T-helper 2 cell (primary cell): ENCODE measurements around the gene U2SURP.
"Not testable (repeated sequence)": the region's sequence is repeated elsewhere in the genome, so short reads cannot be mapped to it uniquely, and the experiment has no call there.

Source experiments
- DNase-seq, 5 experiments: peaks; one replicate each; pipeline versions ENCODE4 v3.0.0 to v3.0.0-alpha.2; 2012 to 2022

U2SURP gene

DNA sequence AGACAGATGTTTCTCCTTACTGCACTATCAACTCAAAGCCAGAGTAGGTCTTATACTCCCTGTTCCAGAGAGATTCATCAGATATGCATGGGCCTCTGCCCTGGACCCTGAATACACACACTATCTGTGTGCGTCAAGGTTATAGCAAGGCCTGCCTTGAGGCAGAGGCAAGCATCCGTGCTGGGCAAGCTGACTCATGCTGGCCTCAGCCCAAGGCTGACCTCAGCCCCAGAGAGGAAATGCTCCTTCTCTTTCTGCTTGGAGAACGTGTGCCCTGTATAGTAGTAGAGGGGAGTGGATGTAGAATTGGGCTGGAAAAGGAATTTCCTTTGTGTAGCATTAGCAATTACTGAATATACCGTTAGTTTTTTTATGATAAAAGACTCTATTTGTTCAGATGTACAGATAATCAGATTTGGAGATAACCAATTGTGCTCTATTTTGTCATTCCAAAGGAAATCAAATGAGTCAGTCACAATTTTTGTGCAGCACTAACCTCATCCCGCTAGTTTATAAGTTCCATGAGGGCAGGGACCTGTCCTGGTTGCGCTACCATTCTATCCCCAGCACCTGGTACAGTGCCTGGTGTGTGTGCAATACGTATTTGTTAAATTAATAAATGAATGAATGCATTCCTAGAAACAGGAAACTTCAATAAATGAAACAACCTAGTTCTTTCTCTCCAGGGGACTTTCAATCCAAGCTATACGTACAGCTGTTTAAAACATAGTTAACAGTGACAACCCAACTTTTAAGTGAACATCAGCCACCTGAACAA lies 24.6 kb upstream of the U2SURP start:
- DNase-seq = no peak

DNA sequence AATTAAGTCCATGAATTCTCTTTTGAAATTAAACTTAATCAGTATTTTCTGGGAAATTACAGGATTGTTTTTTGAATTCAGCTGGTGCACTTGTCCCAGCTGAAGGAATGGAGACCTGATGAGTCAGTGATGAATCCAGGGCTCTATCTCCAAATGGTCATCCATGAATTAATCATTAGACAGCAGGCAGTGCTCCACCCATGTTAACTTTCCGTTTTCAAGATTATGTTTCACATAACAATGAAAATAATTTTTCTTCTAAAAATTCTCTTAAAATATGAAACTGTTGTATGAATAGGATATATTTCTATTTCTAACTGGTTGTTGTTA lies 24.0 kb upstream of the U2SURP start:
- no peak for DNase-seq

DNA sequence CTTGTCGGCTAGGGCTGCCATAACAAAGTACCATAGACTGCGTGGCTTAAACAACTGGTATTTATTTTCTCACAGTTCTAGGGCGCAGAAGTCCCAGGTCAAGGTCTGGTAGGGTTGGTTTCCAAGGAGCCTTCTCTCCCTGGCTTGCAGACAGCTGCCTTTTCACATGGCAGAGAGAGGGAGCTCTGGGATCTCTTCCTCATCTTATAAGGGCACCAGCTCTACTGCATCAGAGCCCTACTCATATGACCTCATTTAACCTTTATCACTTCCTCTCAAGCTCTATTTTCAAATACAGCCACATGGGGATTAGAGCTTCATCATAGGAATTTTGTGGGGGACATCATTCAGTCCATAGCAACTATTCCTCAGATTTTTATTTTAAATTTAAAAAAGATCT lies 20.3 kb upstream of the U2SURP start:
- no peak for DNase-seq

DNA sequence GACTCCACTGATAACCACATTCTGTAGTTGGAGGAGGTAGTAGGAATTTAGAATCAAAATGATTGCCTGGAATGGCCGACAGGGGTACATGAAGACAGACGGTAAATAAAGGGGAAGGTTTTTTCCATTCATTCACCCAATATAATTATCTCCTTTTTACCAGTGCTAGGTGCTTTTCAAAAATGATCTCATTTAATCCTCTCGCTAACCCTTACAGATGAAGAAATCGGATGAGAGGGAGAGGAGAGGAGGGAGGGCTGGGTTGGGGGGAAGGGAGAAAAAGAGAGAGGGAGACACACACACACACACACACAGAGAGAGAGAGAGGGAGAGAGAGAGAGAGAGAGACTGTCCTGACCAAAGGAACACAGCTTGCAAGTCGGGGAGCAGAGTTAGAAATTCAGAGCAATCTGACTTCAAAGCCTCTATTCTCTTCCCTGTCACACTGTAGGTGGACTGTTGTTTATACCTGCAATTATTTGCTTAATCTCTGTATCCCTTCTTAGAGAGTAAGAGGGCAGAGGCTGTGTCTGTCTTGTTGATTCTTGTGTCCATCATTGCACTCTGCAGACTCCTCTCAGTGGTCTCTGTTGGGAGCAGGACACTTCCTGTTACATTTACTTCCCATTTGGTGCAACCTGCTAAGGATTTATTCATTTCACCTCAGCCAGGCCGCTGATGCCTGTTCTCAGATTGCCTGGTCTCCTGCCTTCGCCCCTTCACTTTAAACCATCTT lies 19.2 kb upstream of the U2SURP start:
- no peak for DNase-seq

DNA sequence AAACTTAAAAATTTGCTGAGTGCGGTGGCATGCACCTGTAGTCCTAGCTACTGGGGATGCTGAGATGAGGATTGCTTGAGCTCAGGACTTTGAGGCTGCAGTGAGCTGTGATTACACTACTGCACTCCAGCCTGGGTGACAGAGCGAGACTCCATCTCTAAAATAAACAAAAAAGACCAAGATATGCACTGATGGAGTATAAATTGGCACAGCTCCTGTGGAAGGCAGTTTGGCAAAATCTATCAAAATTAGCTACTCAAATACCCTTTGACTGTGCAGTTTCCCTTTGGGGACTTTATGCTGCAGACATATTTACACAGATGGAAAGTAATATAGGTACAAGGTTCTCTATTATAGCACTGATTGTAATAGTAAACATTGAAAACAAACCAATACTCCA lies 18.1 kb upstream of the U2SURP start:
- DNase-seq = no peak

DNA sequence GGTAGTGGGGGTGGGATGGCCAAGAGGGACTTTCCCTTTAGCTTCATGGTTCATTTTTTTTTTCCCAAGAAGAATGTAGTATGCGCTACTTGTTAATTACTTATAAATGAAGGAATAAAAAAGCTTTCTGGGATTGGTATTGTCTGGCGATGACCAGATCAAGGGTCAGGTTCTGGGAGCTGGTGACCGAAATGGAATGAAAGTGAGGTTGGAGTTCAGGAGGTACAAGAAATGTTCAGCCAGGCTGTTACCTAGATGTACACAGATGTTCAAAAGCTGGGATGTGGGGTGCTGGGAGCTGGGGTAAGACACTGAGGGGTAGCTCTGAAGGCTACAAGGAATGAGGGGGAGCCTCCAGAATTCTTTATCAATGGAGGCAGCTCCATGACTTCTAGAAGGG lies 17.1 kb upstream of the U2SURP start:
- no peak for DNase-seq

DNA sequence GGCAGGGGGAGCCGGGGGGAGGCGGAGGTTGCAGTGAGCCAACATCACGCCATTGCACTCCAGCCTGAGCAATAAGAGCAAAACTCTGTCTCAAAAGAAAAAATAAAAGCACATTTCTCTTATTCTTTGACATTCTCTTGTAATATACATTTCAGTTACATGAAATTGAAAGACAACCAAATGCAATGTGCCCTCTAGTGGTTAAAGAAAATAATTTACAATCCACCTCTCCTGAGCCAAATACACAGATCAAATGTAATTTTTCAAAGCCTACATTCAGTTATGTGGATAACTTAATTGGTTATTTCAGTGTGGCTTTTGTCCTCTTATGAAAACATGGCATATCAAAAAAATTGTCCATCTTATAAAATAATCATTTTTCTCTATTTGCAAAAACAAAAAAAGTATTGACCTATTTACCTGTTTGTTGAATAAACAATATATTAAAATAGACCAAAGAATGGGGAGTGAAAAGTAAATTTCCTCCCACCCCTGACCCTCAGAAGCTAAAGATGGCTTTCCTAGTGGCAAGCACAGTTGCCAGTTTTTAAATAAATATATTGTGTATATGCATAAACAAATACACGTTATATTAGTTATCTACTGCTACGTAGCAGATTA lies 14.2 kb upstream of the U2SURP start:
- peak in 2 of 5 experiments; percentile 10 to 46 for DNase-seq

DNA sequence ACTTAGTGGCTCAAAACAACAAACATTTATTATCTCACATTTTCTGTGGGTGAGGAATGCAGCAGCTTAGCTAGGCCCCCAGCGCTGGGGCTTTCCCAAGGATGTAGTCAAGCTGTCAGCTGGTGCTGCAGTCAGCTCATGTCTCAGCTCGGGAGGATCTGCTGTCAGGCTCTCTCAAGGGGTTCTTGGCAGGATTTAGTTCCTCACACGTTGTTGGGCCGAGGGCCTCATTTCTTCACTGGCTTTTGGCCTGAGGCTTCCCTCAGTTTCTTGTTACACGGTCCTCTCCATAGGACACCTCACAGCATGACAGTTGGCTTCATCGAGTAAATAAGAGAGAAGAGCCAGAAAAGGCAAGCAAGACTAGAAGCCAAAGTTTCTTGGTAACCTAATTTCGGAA lies 13.7 kb upstream of the U2SURP start:
- peak in 1 of 5 experiments; percentile 36 for DNase-seq

DNA sequence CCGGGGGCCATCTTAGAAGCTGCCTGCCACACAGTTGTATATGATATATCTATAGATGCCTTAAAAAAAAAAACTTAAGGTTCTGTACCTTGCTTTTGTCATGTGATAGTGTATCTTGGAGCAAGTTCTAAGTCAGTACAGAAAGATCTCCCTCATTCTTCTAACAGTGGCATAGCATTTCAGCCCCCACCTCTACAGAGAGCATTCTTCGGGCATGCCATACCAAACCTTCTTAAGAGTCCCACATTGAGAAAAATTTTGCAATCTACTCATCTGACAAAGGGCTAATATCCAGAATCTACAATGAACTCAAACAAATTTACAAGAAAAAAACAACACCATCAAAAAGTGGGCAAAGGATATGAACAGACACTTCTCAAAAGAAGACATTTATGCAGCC lies 13.1 kb upstream of the U2SURP start:
- DNase-seq = not testable (repeated sequence)

DNA sequence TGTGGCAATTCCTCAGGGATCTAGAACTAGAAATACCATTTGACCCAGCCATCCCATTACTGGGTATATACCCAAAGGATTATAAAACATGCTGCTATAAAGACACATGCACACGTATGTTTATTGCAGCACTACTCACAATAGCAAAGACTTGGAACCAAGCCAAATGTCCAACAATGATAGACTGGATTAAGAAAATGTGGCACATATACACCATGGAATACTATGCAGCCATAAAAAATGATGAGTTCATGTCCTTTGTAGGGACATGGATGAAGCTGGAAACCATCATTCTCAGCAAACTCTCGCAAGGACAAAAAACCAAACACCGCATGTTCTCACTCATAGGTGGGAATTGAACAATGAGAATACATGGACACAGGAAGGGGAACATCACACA lies 12.5 kb upstream of the U2SURP start:
- not testable (repeated sequence) for DNase-seq

DNA sequence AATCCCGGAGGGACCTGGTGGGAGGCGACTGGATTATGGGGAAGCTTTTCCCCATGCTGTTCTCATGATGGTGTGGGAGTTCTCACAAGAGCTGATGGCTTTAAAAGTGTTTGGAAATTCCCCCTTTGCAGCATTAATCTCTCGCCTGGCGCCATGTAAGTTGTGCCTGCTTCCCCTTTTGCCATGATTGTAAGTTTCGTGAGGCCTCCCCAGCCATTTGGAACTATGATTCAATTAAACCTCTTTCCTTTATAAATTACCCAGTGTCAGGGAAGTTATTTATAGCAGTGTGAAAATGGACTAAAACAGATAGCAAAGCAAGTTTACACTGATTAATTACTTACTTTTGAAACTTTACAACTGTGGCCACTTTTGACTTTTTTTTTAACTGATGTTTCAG lies 10.6 kb upstream of the U2SURP start:
- DNase-seq = no peak

DNA sequence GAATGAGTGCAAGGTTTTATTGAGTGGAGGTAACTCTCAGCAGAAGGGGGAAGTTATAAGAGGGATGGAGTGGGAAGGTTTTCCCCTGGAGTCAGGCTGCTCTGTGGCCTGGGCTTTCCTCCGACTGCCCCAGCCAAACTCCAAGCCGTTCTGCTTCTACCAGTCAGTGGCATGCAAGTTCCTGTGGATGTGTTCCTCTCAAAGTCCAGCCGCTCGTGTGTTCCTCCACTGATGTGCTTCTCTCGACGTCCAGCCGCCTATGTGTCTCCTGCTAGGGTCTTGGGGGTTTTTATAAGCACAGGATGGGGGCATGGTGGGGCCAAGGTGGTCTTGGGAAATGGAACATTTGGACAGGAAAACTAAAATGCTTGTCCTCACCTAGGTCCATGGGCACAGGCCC lies 9.0 kb upstream of the U2SURP start:
- no peak for DNase-seq

DNA sequence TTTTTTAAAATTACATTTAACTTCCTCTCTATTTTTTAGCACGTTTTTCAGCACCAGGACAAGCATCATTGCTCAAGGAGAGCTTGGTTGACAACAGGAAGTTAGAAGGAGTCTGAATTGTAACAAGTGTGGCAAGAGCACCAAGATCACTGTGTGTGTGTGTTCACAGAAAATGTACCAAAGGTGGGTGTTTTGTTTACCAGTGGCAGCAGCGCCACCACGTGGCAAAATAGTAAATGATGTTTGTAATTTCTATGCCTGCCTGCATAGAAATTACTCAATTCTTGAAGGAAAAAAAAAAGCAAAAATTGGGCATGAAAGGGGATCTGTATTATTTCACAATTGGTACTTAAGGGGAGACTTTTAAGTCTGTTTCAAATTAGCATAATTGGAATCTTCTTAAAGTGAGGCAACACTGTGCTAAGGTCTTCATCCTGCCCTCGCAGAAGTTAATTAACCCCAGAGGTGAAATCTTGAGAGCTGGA lies 7.4 kb upstream of the U2SURP start:
- peak; percentile 15 to 79 (median 41) for DNase-seq

DNA sequence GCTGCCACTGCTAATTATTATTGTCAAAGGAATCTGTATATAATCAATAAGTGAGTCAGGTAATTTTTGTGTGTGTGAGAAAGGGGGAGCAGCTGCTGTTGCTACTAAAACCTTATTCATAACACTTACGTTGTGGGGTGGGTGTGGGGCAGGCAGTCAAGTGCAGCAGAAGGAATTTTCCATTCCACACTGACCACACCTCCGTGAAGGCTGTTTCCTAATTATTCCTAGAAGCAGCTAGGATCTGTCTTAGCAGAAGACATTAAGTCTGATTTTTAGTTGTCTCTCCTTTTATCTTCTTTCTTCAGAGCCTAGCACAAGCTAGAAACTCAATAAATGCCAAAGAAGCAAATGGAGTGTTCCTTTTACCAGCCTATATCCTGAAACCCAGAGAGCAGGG lies 4.0 kb upstream of the U2SURP start:
- no peak for DNase-seq

DNA sequence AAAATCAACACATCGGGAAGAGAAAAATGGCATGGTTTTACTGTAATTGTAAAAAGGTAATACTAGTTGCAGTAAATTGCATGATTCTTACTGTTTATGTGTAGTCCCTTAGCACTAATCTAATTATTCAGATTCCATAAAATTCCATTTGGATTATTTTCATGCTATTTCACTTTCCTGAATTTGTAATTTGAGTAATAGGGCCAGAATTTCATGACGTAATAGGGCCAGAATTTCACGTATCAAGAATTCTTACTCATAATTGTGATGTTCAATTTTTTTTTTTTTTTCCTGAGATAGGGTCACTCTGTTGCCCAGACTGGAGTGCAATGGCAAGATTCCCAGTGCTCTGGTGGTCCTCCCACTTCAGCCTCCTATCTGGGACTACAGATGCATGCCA lies 2.9 kb upstream of the U2SURP start:
- no peak for DNase-seq

DNA sequence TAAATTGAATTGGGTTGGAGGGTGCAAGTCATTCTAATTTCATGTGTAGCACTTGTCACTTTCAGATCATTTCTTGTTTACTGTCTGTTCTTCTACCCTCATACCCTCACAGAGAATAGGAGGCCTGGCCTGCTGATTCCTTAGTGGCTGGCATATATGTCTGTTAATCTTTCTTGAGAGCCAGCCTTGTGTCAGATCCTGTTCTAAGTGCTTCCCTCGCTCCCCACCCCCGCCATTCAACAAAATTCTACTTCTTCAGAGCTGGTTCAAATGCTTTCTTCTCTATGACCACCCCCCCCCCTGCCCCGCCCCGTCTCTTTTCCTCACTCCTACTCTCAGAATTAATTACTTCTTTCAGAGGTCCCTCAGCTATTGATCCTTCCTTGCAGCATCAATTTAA lies 1.5 kb upstream of the U2SURP start:
- DNase-seq = no peak

DNA sequence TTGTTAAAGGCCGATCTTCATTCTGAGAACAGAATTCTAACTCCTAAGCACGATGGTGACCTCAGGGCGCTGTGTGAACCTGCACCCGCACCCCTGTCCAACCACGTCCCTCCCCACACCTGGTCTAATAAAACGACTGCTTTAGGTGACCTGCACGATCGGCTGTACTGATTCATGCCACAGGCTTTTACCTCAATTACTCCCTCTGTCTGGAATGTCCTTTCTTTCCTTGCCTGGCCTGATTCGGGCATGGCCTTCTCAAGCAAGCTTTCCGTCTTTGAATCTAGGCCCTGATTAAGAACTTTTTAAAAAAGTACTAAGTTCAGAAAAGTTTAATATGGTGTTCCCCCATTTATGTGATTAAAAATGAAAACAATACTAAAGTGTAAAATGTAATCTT lies 842 bp upstream of the U2SURP start:
- no peak for DNase-seq

DNA sequence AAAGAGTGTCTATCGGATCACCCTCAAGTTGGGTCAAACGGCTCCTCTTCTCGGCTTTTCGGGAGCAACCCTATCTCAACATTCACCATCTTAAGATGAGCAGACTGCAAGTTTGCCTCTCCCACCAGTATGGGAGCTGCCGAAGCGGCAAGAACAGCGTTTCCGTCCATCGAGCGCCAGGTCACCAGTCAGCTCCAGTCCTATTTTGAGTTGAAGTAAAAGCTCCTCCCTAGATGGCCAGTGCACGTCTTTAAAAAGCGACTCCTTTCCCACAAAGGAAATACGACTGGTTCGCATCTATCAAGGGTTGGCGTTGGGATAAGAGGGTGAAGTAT lies 369 bp upstream of the U2SURP start:
- DNase-seq = peak in 3 of 5 experiments; percentile 31 to 89 (median 34)

DNA sequence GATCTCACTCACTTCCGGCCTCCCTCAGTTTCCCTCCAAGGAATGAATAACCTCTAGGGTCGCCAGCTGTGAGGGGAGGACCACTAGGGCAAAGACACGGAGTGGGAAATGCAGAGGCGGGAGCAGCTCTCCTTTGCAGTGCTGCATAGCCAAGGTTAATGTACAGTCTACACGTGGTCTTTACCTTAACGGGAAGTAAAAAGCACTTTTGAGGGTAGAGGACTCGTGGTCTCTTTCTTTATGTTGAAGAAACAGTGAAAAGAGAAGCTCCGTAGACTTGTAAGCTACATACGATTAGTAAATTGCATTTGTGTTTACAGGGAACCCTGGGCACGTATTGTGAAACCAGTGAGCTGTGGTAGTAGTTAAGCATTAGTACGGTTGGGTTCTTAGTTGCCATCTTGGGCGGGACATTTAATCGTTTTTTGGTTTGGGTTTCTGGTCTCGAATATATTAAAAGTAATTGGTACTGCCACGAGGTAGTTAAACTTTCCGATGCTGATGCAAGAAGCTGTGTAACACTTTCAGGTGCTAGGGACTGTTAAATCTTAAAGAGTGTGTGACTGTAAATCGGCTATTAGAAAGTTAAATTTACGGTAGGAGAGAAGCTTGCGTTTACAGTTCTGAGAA lies 828 bp downstream of the U2SURP start:
- DNase-seq = peak in 1 of 5 experiments; percentile 46

DNA sequence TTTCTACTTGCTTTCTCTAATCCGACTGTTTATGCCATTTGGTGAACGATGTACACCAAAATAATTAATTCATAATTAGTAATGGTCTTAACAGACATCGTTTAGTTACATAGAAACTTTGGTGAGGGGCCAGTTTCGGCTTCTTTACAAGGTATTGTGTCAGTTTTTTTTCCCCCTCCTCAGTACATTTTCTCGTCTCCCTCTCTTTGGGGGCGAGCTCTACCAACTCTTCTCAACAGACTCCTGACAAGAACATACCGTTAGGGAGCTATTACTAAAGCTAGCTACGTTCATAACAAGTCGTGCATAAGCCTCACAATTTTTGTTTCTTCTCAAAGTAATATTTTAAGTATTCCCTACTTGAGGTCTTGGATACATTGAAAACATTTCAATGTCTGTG lies 1.4 kb downstream of the U2SURP start:
- no peak for DNase-seq

DNA sequence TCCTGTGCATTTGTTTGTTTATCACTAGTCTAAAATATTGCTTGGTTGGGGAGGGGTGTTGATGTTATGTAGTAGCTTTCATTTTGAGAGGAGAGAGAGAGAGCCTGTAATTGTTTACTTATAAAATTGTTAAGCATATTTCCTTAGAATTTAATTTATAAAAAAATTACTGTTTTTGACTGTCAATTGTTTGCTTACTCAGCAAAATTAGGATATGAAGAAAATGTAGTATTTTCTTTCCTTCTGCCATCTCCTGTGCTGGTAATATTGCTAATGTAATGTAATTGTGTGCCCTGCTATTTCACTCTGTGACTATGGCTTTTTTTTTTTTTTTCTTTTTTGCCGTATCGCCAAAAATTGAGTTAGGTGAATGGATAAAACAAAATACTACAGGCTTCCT lies 3.5 kb downstream of the U2SURP start:
- DNase-seq = no peak

DNA sequence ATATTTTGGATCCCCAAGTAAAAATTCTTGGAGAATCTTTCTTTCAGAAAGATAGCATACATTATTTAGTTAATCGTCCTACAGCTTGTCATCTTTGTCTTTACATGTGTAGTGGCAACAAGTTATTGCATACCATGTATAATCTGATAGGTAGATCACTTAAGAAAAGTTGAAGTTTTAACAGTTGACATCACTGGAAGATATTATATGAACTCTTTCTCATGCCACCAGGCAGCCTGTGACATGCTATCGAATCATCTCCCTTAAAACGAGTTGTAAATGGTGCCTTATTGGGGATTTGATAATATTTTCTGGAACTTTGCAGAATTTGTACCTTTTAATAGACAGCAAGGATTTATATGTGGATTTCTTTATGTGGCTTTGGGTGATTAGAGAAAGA lies 8.7 kb downstream of the U2SURP start:
- no peak for DNase-seq

DNA sequence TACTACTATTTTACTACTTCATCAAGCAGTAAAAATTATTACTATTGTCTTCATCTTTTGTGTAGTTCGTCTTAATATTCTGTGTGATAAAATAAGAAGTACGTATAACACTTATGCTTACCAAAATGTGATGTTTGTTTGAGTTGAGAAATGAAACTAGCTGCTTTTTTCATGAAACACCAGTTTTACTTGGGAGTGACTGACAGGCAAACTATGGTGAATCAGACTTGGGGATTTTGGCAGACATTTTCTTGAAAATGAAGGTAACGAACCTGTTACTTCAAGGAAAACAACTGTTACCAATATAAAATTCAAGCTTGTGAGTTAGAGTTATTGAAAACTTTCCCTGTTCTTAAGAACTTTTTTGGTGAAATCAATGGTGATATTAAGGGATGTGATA lies 10.3 kb downstream of the U2SURP start:
- no peak for DNase-seq

DNA sequence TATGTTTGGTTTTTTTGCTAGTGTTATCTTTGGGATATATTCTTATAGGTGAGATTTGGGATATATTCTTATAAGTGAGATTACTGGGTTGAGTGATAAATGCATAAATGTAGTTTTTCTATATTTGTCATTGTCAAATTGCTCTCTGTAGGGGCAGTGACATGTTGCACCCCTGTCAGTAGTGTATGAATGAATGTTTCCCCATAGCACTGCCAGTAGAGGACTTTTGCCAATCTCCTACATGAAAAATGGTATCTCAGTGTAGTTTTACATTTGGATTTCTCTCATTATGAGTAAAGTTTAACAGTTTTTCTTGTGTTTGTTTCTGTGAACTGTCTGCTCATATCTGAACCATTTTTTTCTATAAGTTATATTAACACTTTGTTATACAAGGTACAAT lies 13.6 kb downstream of the U2SURP start:
- no peak for DNase-seq
